Coronary artery (tissue), 2 donors: ENCODE results near the gene MEG3.

Experiments
- DNase-seq: peaks from one replicate; pipeline ENCODE4 v3.0.0-alpha.2; 2017; ENCODE audit warnings: low spot score
- H3K27ac ChIP-seq, 2 donors: fragments of 200-600 bp; sonication (generic); one replicate each; pipeline ENCODE4 v1.5.1; 2016 to 2019
- H3K4me3 ChIP-seq: fragments of 200-600 bp; sonication (generic); 2 replicates; pipeline ENCODE4 v1.5.1; 2016; ENCODE audit warnings: mild to moderate bottlenecking, moderate library complexity
- TF ChIP-seq, protein P1 (sequence below): fragments of 200-600 bp; sonication (generic); IDR thresholded peaks from one replicate; pipeline ENCODE4 v1.5.1; 2019; ENCODE audit warnings: antibody characterized with exemption

MEG3 gene

DNA sequence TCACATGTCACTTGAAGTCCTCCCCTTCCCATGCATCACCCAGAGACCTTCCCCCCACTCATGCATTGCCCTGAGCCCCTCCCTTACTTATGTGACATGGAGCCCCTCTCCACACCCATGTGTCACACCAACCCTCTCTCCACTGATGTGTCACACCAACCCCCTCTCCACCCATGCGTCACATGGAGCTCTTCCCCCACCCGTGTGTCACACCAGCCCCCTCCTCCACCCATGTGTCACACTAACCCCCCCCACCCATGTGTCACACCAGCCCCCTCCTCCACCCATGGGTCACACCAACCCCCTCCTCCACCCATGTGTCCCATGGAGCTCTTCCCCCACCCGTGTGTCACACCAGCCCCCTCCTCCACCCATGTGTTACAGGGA lies 47.2 kb downstream of the MEG3 start:
- Histone ChIP-seq H3K27ac (no peak overlapping the region), H3K4me3 (no peak overlapping the region)
- DNase-seq: no peak
- TF ChIP-seq, protein P1, sequence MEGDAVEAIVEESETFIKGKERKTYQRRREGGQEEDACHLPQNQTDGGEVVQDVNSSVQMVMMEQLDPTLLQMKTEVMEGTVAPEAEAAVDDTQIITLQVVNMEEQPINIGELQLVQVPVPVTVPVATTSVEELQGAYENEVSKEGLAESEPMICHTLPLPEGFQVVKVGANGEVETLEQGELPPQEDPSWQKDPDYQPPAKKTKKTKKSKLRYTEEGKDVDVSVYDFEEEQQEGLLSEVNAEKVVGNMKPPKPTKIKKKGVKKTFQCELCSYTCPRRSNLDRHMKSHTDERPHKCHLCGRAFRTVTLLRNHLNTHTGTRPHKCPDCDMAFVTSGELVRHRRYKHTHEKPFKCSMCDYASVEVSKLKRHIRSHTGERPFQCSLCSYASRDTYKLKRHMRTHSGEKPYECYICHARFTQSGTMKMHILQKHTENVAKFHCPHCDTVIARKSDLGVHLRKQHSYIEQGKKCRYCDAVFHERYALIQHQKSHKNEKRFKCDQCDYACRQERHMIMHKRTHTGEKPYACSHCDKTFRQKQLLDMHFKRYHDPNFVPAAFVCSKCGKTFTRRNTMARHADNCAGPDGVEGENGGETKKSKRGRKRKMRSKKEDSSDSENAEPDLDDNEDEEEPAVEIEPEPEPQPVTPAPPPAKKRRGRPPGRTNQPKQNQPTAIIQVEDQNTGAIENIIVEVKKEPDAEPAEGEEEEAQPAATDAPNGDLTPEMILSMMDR: no peak

GRCh38 chr14:100874051-100874410 lies 48.1 kb downstream of the MEG3 start:
- Histone ChIP-seq H3K27ac (no peak overlapping the region), H3K4me3 (no peak overlapping the region)
- TF ChIP-seq, protein P1: no peak
- no peak for DNase-seq

DNA sequence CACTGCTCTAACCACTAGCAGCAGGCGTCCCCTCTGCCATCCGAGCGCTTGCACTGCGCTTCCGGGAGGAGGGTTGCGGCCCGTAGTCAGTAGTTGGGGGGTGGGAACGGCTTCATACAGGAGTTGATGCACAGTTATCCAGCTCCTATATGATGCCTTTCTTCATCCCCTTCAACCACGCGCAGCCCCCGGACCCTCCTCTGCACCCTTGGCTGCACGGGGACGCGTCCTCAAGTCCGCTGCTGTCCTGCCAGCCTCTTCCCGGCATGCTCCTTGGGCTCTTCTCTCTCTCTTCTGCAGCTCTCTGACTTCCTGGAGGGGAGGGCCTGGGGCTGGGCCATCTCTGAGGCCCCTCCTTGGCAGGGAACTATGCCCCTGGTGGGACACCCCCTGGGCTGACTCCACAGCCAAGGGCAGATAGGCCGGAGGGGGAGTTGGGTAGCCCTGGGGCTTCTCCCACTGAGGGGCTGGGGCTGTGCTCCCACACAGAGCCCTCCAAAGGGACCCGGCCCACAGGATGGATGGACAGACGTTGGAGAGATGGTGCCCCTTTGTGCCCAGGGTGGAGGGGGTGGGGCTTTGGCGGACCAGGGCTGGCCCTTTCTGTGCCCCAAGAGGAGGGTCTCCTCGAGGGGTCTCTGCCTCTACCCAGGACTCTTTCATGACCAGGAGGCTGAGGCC lies 48.6 kb downstream of the MEG3 start:
- TF ChIP-seq, protein P1: no peak
- DNase-seq: no peak
- H3K27ac ChIP-seq: no peak overlapping the region

DNA sequence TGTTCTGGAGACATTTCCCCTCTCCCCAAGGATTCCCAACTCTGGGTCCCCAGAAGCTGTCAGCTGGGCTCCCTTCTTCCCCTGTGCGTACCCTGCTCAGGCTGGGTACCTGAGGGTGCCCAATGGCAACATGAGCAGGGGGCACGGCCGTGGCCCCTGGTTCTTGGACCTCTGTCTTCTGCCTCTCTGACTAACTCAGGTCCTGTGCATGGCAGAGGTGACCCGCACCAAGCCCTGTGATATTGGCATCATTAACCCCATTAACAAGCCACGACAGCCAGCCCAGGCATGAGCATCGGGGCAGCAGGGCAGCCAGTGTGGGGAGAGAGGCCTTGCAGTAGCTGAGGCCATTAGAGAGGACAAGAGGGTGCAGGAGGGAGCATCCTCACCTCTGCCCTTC lies 49.2 kb downstream of the MEG3 start:
- TF ChIP-seq, protein P1: no peak
- no peak overlapping the region for H3K27ac ChIP-seq
- no peak for DNase-seq
- no peak overlapping the region for H3K4me3 ChIP-seq

More for the DNA sequence above, 48.6 kb downstream of the MEG3 start:
- no peak overlapping the region for H3K4me3 ChIP-seq

DNA sequence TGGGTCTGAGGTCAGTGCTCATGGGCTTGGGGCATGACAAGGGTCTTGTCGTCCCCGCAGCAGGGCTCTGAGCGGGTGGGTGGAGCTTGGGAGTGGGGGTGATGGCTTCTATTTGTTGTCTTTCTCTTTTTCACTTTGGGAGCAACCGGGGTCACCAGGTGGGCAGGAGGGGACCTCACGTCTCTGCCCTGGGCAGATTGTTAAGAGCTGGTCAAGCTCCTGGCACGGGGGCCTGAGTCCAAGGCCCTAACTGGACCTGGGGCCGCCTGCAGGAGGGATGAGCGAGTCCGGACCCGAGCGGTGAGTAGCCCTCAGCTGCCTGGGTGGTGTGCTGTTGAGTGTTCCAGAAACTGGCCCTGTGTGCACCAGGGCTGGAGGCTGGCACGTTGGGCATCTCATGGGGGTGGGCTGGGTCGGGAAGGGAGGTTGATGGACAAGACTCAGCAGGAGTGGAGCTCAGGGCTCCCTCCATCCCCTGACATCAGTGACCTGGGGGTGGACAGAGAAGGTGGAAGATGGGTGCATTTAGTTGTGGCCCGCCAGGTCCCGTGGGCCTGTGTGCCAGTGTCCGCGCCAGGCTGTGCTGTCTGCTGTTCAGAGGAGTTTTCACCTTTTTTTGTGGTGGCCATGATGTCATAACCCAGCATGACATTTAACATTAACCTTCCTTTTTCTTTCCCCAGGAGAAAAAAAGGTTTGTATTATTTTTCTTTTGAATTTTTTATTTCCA lies 50.1 kb downstream of the MEG3 start:
- H3K4me3 ChIP-seq: no peak overlapping the region
- no peak overlapping the region for H3K27ac ChIP-seq
- TF ChIP-seq, protein P1: no peak
- no peak for DNase-seq

- Histone ChIP-seq H3K27ac (no peak overlapping the region), H3K4me3 (no peak overlapping the region)
- TF ChIP-seq, protein P1: no peak
- DNase-seq: no peak
Measured at GRCh38 chr14:100878271-100879146, 52.6 kb downstream of the MEG3 start.
